ENCODE measurements around the gene POGZ. TPM values are rescaled to one million over a fixed set of nuclear protein-coding genes. Genes with fewer than 3 reads are reported as not detected.
"Not testable (repeated sequence)": the region's sequence is repeated elsewhere in the genome, so short reads cannot be mapped to it uniquely, and the experiment has no call there.

POGZ gene
- total RNA-seq, 1 experiment from 2014 or later, result 102 TPM

GRCh38 chr1:151435174-151435573 is 24.1 kb downstream of the POGZ start:
- Histone ChIP-seq H2AK5ac (ENCODE audit: insufficient read length, low read length) (no peak overlapping the region), H3K79me2 (ENCODE audit: insufficient read depth, low read length) (peaks cover 2% of the 10 kb centered on the region; the same call in 1 of the 2 replicates), H3K9ac (ENCODE audit: extremely low read depth, insufficient read length, low read length) (no peak overlapping the region), H2BK20ac (ENCODE audit: low read depth, low read length, poor library complexity, severe bottlenecking) (no peak overlapping the region), H2BK120ac (ENCODE audit: low read depth, low read length, poor library complexity, severe bottlenecking) (no peak overlapping the region), H3K56ac (ENCODE audit: insufficient read length, low read depth, low read length) (no peak overlapping the region), H4K20me1 (ENCODE audit: control insufficient read depth, insufficient read depth, insufficient read length) (no peaks in the 10 kb centered on the region), H3K79me1 (ENCODE audit: insufficient read depth, low read depth, low read length, poor library complexity, severe bottlenecking) (peaks cover 8% of the 10 kb centered on the region), H2BK12ac (ENCODE audit: insufficient read length, low read depth, low read length) (no peak overlapping the region), H4K8ac (replicated peaks; ENCODE audit: insufficient read length, low read depth, low read length) (no peak overlapping the region), H3K27ac (ENCODE audit: insufficient read length, low read depth, low read length) (no peak overlapping the region), H2BK15ac (ENCODE audit: low read depth, low read length) (no peak overlapping the region), H3T11ph (ENCODE audit: low read length) (no peak overlapping the region), H3K23me2 (ENCODE audit: insufficient read length, low read depth, low read length, poor library complexity, severe bottlenecking) (no peaks in the 10 kb centered on the region), H4K91ac (ENCODE audit: insufficient read length, low read depth, low read length) (no peak overlapping the region), H3K14ac (ENCODE audit: insufficient read depth, low read length) (no peak overlapping the region), H4K5ac (ENCODE audit: insufficient read length, low read depth, low read length) (no peak overlapping the region), H3K23ac (ENCODE audit: insufficient read length, low read depth, low read length) (no peak overlapping the region), H3K4me1 (ENCODE audit: insufficient read depth, low read length) (no peaks in the 10 kb centered on the region), H3K9me3 (ENCODE audit: control insufficient read depth, low read depth, low read length) (no peaks in the 10 kb centered on the region), H2AFZ (ENCODE audit: low read length) (no peak overlapping the region), H3K4me2 (ENCODE audit: insufficient read depth, insufficient read length, low read length) (no peak overlapping the region), H3K18ac (ENCODE audit: insufficient read length, low read depth, low read length) (no peak overlapping the region), H3K27me3 (ENCODE audit: insufficient read depth, low read length) (no peaks in the 10 kb centered on the region), H3K4ac (ENCODE audit: low read depth, low read length) (no peak overlapping the region), H2BK5ac (ENCODE audit: insufficient read length, low read length) (no peak overlapping the region)
- Mint-ChIP-seq H3K36me3 (ENCODE audit: insufficient read depth in 1 of 3, low read depth in 3 of 3) (peaks cover 3 to 30% (median 22%) of the 10 kb centered on the region in 3 experiments; a peak in 5 of 7 replicates), H3K27me3 (ENCODE audit: low read depth) (no peaks in the 10 kb centered on the region), H3K27ac (no peak overlapping the region), H3K4me1 (no peaks in the 10 kb centered on the region), H3K4me3 (no peak overlapping the region), H3K9me3 (no peaks in the 10 kb centered on the region)
- no CpG with 5 or more reads among the region's 3 CpGs for WGBS (ENCODE audit: extremely low coverage, insufficient read length, low lambda C conversion rate)
- TF ChIP-seq CTCF (conservative IDR thresholded peaks at IDR 0.05), result no peak
- no peak for DNase-seq

- H2BK120ac ChIP-seq (ENCODE audit: low read depth, low read length, poor library complexity, severe bottlenecking); H2BK5ac ChIP-seq (ENCODE audit: insufficient read length, low read length); H3K27ac Mint-ChIP-seq; H3K4me2 ChIP-seq (ENCODE audit: insufficient read depth, insufficient read length, low read length); H3K14ac ChIP-seq (ENCODE audit: insufficient read depth, low read length); H3K4me3 Mint-ChIP-seq; H3T11ph ChIP-seq (ENCODE audit: low read length); H2BK20ac ChIP-seq (ENCODE audit: low read depth, low read length, poor library complexity, severe bottlenecking); H3K27ac ChIP-seq (ENCODE audit: insufficient read length, low read depth, low read length); H3K27me3 Mint-ChIP-seq (ENCODE audit: low read depth); H3K18ac ChIP-seq (ENCODE audit: insufficient read length, low read depth, low read length); H3K56ac ChIP-seq (ENCODE audit: insufficient read length, low read depth, low read length); H3K4me1 ChIP-seq (ENCODE audit: insufficient read depth, low read length); H3K4me1 Mint-ChIP-seq; H3K23me2 ChIP-seq (ENCODE audit: insufficient read length, low read depth, low read length, poor library complexity, severe bottlenecking); H3K79me2 ChIP-seq (ENCODE audit: insufficient read depth, low read length); H3K23ac ChIP-seq (ENCODE audit: insufficient read length, low read depth, low read length); H2BK12ac ChIP-seq (ENCODE audit: insufficient read length, low read depth, low read length); H3K27me3 ChIP-seq (ENCODE audit: insufficient read depth, low read length); H3K9me3 Mint-ChIP-seq; DNase-seq; H3K79me1 ChIP-seq (ENCODE audit: insufficient read depth, low read depth, low read length, poor library complexity, severe bottlenecking); H4K5ac ChIP-seq (ENCODE audit: insufficient read length, low read depth, low read length); H4K20me1 ChIP-seq (ENCODE audit: control insufficient read depth, insufficient read depth, insufficient read length); H4K8ac ChIP-seq (replicated peaks; ENCODE audit: insufficient read length, low read depth, low read length); H2AK5ac ChIP-seq (ENCODE audit: insufficient read length, low read length); H2BK15ac ChIP-seq (ENCODE audit: low read depth, low read length); H3K4ac ChIP-seq (ENCODE audit: low read depth, low read length); H3K9me3 ChIP-seq (ENCODE audit: control insufficient read depth, low read depth, low read length); H3K9ac ChIP-seq (ENCODE audit: extremely low read depth, insufficient read length, low read length); H2AFZ ChIP-seq (ENCODE audit: low read length); H4K91ac ChIP-seq (ENCODE audit: insufficient read length, low read depth, low read length): not testable (repeated sequence)
- WGBS (ENCODE audit: extremely low coverage, insufficient read length, low lambda C conversion rate), result no CpG with 5 or more reads among the region's 5 CpGs
- H3K36me3 Mint-ChIP-seq (ENCODE audit: insufficient read depth in 1 of 3, low read depth in 3 of 3), result peaks cover 6 to 37% (median 30%) of the 10 kb centered on the region in 3 experiments; a peak in 6 of 7 replicates
These were observed 25.5 kb downstream of the POGZ start for GRCh38 chr1:151433827-151434226.

Measured in H9 (cell line).